Measurements from ENCODE around the gene CXorf49.
"Not testable (repeated sequence)": the region's sequence is repeated elsewhere in the genome, so short reads cannot be mapped to it uniquely, and the experiment has no call there.

The CXorf49 gene

GRCh38 chrX:71671043-71671780 is 46.9 kb downstream of the CXorf49 start:
- no peak for DNase-seq

- DNase-seq: not testable (repeated sequence)
Observed at GRCh38 chrX:71669947-71670346, 48.1 kb downstream of the CXorf49 start.

- DNase-seq: no peak
Observed at GRCh38 chrX:71669492-71669891, 48.6 kb downstream of the CXorf49 start.

GRCh38 chrX:71668248-71668595 is 49.9 kb downstream of the CXorf49 start:
- DNase-seq: no peak

- DNase-seq: no peak
Observed at GRCh38 chrX:71667328-71668247, 50.5 kb downstream of the CXorf49 start, which contains the start of gene LOC101059915. LOC101059915 (plus strand) TSS chrX:71667546.

- no peak for DNase-seq
Observed at GRCh38 chrX:71666240-71667223, 51.6 kb downstream of the CXorf49 start.

GRCh38 chrX:71665747-71666146 is 52.3 kb downstream of the CXorf49 start:
- DNase-seq: no peak

- DNase-seq: no peak
Observed at GRCh38 chrX:71664889-71665491, 53.1 kb downstream of the CXorf49 start.

Measured in MV-4-11 (cell line).